K562 (cell line): Measurements from ENCODE around the gene ADAMTS14. TPM values are rescaled to one million over a fixed set of nuclear protein-coding genes. Genes with fewer than 3 reads are reported as not detected.
A peak's percentile ranks its signal among the peaks of the same experiment; 100 is the strongest.

Source experiments
- CCNT2 ChIP-seq: IDR thresholded peaks from 2 replicates; pipeline ENCODE4 v1.6.1; 2011; ENCODE audit warnings: borderline replicate concordance, low read depth, mild to moderate bottlenecking, moderate library complexity, mixed read lengths, low read length; ENCODE audit not compliant: insufficient read length; ENCODE audit errors: extremely low read depth
- CREB3 ChIP-seq: fragments of 450-650 bp; conservative IDR thresholded peaks from 2 replicates; pipeline ENCODE4 v1.6.1; 2016; ENCODE audit warnings: missing genetic modification characterization, low read depth, mild to moderate bottlenecking, missing compliant biosample characterization, moderate library complexity
- HDGF ChIP-seq: fragments of 450-650 bp; IDR thresholded peaks from 2 replicates; pipeline ENCODE4 v1.6.1; 2016
- HIVEP1 ChIP-seq: fragments of 250-450 bp; sonication (Bioruptor Pico); IDR thresholded peaks from 2 replicates; pipeline ENCODE4 v1.4.0; 2020; ENCODE audit warnings: mild to moderate bottlenecking
- MCM2 ChIP-seq: fragments of 450-650 bp; IDR thresholded peaks from 2 replicates; pipeline ENCODE4 v1.6.1; 2017; ENCODE audit warnings: low read depth, mild to moderate bottlenecking
- POLR2AphosphoS5 ChIP-seq: IDR thresholded peaks from 2 replicates; pipeline ENCODE4 v1.6.1; 2011; ENCODE audit warnings: mild to moderate bottlenecking, low read depth, low read length, moderate library complexity; ENCODE audit not compliant: control insufficient read depth, insufficient read depth
- RNF2 ChIP-seq: sonication (generic); IDR thresholded peaks from 2 replicates; pipeline ENCODE4 v1.6.1; 2016
- SREBF1 ChIP-seq: fragments of 150-350 bp; IDR thresholded peaks from 2 replicates; pipeline ENCODE4 v1.6.1; 2014; ENCODE audit warnings: antibody characterized with exemption, low read depth, low read length, borderline replicate concordance
- TFAP4 ChIP-seq: sonication (generic); formaldehyde crosslinking; IDR thresholded peaks from 2 replicates; pipeline ENCODE4 v1.8.0; 2022; ENCODE audit warnings: missing genetic modification reagents, mild to moderate bottlenecking, moderate library complexity, borderline replicate concordance
- ZBTB1 ChIP-seq: sonication (generic); formaldehyde crosslinking; IDR thresholded peaks from 2 replicates; pipeline ENCODE4 v1.8.1; 2023; ENCODE audit warnings: missing genetic modification reagents, low read depth, mild to moderate bottlenecking, borderline replicate concordance
- ZNF57 ChIP-seq: fragments of 450-650 bp; formaldehyde crosslinking; IDR thresholded peaks from 2 replicates; pipeline ENCODE4 v1.4.0; 2020; ENCODE audit warnings: mild to moderate bottlenecking, moderate library complexity
- ZNF766 ChIP-seq: fragments of 200-800 bp; sonication (Bioruptor generic); conservative IDR thresholded peaks from 2 replicates; pipeline ENCODE4 v1.6.1; 2016; ENCODE audit warnings: missing genetic modification characterization, missing compliant biosample characterization
- polyA plus RNA-seq, 8 experiments: library from polyadenylated mRNA; depleted of rRNA in 4 of 8; stranded (reverse) in 5 of 8; unstranded in 3 of 8; fragments of >200 nt; fragmentation: Nextera tagmentation in 2 of 8; fragmentation: Illumina TruSeq in 1 of 8; extraction: Ambion mirVana in 2 of 8; extraction: Trizol in 1 of 8; gene quantifications; 2 replicates each; pipeline versions ENCODE4 v1.2.1 to v1.2.3, GENCODE V29; 2011 to 2014; ENCODE audit warnings: inconsistent platforms in 1 of 8, missing spikeins in 1 of 8
- total RNA-seq, 7 experiments: library from RNA; depleted of rRNA in 6 of 7; stranded (reverse); fragments of >200 nt in 6 of 7; fragmentation: Illumina TruSeq in 2 of 7; extraction: Trizol in 2 of 7; gene quantifications; 2 replicates each; pipeline versions ENCODE4 v1.2.1 to v1.2.3, GENCODE V29; 2011 to 2021; ENCODE audit warnings: low replicate concordance in 1 of 7
- TF ChIP-seq, protein P1 (sequence below): sonication (generic); formaldehyde crosslinking; IDR thresholded peaks from 2 replicates; pipeline ENCODE4 v1.8.0; 2023; ENCODE audit warnings: mild to moderate bottlenecking, missing genetic modification reagents
- TF ChIP-seq, protein P2 (sequence below): sonication (generic); formaldehyde crosslinking; IDR thresholded peaks from 2 replicates; pipeline ENCODE4 v1.8.0; 2022; ENCODE audit warnings: mild to moderate bottlenecking, missing genetic modification reagents
- TF ChIP-seq, protein P3 (sequence below): IDR thresholded peaks from 2 replicates; pipeline ENCODE4 v1.6.1; 2014; ENCODE audit warnings: antibody characterized with exemption
- TF ChIP-seq, protein P4 (sequence below): sonication (generic); formaldehyde crosslinking; IDR thresholded peaks from 2 replicates; pipeline ENCODE4 v1.8.1; 2022; ENCODE audit warnings: missing genetic modification reagents

The ADAMTS14 gene
- total and polyA plus RNA-seq, 9 of the 15 experiments (the other 6 are each of a cell fraction or from before 2014, with no cell fraction given) = 0.04 to 37.4 (median 15.9) TPM

DNA sequence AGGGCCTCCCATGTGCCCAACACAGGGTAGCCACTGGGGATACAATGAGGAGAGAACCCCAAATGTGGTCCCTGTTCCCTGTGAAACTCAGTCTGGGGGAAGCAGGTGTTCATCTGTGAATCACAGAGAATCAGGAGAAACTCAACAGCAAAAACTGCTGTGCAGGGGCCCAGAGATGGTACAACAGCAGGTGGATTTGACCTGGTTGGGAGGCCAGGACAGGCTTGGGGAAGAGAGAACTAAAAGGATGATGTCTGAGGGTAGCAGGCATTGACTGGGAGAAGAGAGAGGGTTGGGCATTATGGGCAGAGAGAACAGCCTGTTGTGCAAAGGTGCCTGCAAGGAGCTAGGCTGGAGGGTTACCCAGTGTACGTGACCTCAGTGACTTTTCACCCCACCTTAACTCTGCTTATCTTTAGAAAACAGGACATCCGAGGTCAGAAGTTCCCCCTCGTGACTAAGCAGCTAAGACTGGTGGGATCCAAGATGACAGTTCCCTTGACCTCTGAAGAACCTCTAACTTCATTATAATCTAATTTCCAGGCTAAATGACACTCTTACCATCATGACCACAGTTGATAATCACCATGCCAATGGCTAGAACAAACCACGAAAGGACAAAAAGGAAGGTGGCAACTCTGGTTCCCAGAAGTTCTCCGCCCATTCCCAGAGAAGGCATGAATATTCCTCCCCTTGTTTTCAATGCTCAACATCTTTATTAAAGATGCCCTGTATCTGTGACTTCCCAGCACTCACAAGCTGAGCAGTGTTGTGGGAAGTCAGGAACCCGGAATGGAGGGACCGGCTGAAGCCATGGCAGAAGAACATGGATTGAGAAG, 5.1 kb upstream of the ADAMTS14 start (continued):
- TF ChIP-seq TFAP4 = peak; percentile 76
- TF ChIP-seq CCNT2 = peak; percentile 97
- TF ChIP-seq, protein P1, sequence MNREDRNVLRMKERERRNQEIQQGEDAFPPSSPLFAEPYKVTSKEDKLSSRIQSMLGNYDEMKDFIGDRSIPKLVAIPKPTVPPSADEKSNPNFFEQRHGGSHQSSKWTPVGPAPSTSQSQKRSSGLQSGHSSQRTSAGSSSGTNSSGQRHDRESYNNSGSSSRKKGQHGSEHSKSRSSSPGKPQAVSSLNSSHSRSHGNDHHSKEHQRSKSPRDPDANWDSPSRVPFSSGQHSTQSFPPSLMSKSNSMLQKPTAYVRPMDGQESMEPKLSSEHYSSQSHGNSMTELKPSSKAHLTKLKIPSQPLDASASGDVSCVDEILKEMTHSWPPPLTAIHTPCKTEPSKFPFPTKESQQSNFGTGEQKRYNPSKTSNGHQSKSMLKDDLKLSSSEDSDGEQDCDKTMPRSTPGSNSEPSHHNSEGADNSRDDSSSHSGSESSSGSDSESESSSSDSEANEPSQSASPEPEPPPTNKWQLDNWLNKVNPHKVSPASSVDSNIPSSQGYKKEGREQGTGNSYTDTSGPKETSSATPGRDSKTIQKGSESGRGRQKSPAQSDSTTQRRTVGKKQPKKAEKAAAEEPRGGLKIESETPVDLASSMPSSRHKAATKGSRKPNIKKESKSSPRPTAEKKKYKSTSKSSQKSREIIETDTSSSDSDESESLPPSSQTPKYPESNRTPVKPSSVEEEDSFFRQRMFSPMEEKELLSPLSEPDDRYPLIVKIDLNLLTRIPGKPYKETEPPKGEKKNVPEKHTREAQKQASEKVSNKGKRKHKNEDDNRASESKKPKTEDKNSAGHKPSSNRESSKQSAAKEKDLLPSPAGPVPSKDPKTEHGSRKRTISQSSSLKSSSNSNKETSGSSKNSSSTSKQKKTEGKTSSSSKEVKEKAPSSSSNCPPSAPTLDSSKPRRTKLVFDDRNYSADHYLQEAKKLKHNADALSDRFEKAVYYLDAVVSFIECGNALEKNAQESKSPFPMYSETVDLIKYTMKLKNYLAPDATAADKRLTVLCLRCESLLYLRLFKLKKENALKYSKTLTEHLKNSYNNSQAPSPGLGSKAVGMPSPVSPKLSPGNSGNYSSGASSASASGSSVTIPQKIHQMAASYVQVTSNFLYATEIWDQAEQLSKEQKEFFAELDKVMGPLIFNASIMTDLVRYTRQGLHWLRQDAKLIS (CRISPR knock-in tag) = peak; percentile 37; the same call in 1 of the 2 replicates
- TF ChIP-seq SREBF1 = no peak
- peak; percentile 91 for TF ChIP-seq POLR2AphosphoS5
- TF ChIP-seq HDGF = peak; percentile 95; the same call in 1 of the 2 replicates
- TF ChIP-seq ZNF57 (CRISPR knock-in tag) = no peak
- TF ChIP-seq, protein P2, sequence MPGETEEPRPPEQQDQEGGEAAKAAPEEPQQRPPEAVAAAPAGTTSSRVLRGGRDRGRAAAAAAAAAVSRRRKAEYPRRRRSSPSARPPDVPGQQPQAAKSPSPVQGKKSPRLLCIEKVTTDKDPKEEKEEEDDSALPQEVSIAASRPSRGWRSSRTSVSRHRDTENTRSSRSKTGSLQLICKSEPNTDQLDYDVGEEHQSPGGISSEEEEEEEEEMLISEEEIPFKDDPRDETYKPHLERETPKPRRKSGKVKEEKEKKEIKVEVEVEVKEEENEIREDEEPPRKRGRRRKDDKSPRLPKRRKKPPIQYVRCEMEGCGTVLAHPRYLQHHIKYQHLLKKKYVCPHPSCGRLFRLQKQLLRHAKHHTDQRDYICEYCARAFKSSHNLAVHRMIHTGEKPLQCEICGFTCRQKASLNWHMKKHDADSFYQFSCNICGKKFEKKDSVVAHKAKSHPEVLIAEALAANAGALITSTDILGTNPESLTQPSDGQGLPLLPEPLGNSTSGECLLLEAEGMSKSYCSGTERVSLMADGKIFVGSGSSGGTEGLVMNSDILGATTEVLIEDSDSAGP (CRISPR knock-in tag) = no peak
- TF ChIP-seq, protein P3, sequence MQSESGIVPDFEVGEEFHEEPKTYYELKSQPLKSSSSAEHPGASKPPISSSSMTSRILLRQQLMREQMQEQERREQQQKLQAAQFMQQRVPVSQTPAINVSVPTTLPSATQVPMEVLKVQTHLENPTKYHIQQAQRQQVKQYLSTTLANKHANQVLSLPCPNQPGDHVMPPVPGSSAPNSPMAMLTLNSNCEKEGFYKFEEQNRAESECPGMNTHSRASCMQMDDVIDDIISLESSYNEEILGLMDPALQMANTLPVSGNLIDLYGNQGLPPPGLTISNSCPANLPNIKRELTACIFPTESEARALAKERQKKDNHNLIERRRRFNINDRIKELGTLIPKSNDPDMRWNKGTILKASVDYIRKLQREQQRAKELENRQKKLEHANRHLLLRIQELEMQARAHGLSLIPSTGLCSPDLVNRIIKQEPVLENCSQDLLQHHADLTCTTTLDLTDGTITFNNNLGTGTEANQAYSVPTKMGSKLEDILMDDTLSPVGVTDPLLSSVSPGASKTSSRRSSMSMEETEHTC = peak; percentile 99
- TF ChIP-seq RNF2 = peak; percentile 99
- TF ChIP-seq ZBTB1 (CRISPR knock-in tag) = no peak
- TF ChIP-seq HIVEP1 = peak; percentile 93
- TF ChIP-seq MCM2 = no peak
- TF ChIP-seq, protein P4, sequence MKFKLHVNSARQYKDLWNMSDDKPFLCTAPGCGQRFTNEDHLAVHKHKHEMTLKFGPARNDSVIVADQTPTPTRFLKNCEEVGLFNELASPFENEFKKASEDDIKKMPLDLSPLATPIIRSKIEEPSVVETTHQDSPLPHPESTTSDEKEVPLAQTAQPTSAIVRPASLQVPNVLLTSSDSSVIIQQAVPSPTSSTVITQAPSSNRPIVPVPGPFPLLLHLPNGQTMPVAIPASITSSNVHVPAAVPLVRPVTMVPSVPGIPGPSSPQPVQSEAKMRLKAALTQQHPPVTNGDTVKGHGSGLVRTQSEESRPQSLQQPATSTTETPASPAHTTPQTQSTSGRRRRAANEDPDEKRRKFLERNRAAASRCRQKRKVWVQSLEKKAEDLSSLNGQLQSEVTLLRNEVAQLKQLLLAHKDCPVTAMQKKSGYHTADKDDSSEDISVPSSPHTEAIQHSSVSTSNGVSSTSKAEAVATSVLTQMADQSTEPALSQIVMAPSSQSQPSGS (CRISPR knock-in tag) = no peak
- peak; percentile 95; the same call in 1 of the 2 replicates for TF ChIP-seq CREB3 (tag)
- peak; percentile 95 for TF ChIP-seq ZNF766 (CRISPR knock-in tag)
